IPS-20b (cell line): ENCODE measurements around the gene CNOT4.

Experiments
- H3K27ac ChIP-seq: one replicate; pipeline ENCODE4 v1.5.1; 2013; ENCODE audit warnings: low read length
- H3K27me3 ChIP-seq: 2 replicates; pipeline ENCODE4 v1.6.1; 2013; ENCODE audit warnings: mild to moderate bottlenecking, low read length, inconsistent platforms; ENCODE audit not compliant: insufficient read depth
- H3K36me3 ChIP-seq: 2 replicates; pipeline ENCODE4 v1.6.1; 2013; ENCODE audit warnings: low read depth, mild to moderate bottlenecking, inconsistent platforms, low read length, moderate library complexity; ENCODE audit not compliant: insufficient read depth
- H3K4me1 ChIP-seq: 2 replicates; pipeline ENCODE4 v1.6.1; 2013; ENCODE audit warnings: mild to moderate bottlenecking, control low read depth, inconsistent platforms, low read length, moderate library complexity; ENCODE audit not compliant: insufficient read depth
- H3K4me3 ChIP-seq: 2 replicates; pipeline ENCODE4 v1.5.1; 2013; ENCODE audit warnings: mild to moderate bottlenecking, low read length, inconsistent platforms
- H3K9ac ChIP-seq: 2 replicates; pipeline ENCODE4 v1.6.1; 2013; ENCODE audit warnings: low read depth, mild to moderate bottlenecking, inconsistent platforms, low read length, moderate library complexity
- H3K9me3 ChIP-seq: 2 replicates; pipeline ENCODE4 v1.6.1; 2013; ENCODE audit warnings: mild to moderate bottlenecking, low read depth, low read length, inconsistent platforms; ENCODE audit not compliant: insufficient read depth

The CNOT4 gene

GRCh38 chr7:135420786-135421185 is 89.1 kb downstream of the CNOT4 start:
- H3K9ac ChIP-seq = no peak overlapping the region
- H3K9me3 ChIP-seq = no peaks in the 10 kb centered on the region
- peaks cover 9% of the 10 kb centered on the region for H3K4me1 ChIP-seq
- no peaks in the 10 kb centered on the region for H3K27me3 ChIP-seq
- H3K27ac ChIP-seq = no peak overlapping the region
- no peak overlapping the region for H3K4me3 ChIP-seq
- peaks cover 4% of the 10 kb centered on the region; the same call in 1 of the 2 replicates for H3K36me3 ChIP-seq

GRCh38 chr7:135416431-135416830 is 93.5 kb downstream of the CNOT4 start:
- Histone ChIP-seq H3K27me3 (no peaks in the 10 kb centered on the region), H3K36me3 (peaks cover 4% of the 10 kb centered on the region; the same call in 1 of the 2 replicates), H3K9me3 (no peaks in the 10 kb centered on the region), H3K9ac (no peak overlapping the region), H3K4me3 (no peak overlapping the region), H3K4me1 (peaks cover 4% of the 10 kb centered on the region), H3K27ac (no peak overlapping the region)

- H3K9ac ChIP-seq = no peak overlapping the region
- no peaks in the 10 kb centered on the region for H3K4me1 ChIP-seq
- H3K36me3 ChIP-seq = peaks cover 6% of the 10 kb centered on the region; the same call in 1 of the 2 replicates
- no peak overlapping the region for H3K4me3 ChIP-seq
- H3K9me3 ChIP-seq = no peaks in the 10 kb centered on the region
- no peak overlapping the region for H3K27ac ChIP-seq
- no peaks in the 10 kb centered on the region for H3K27me3 ChIP-seq
Measured at GRCh38 chr7:135414850-135415439, 95.0 kb downstream of the CNOT4 start.

- H3K9me3 ChIP-seq = no peaks in the 10 kb centered on the region
- H3K9ac ChIP-seq = no peak overlapping the region
- peaks cover 8% of the 10 kb centered on the region; the same call in 1 of the 2 replicates for H3K36me3 ChIP-seq
- no peaks in the 10 kb centered on the region for H3K4me1 ChIP-seq
- H3K4me3 ChIP-seq = no peak overlapping the region
- H3K27ac ChIP-seq = no peak overlapping the region
- no peaks in the 10 kb centered on the region for H3K27me3 ChIP-seq
Measured at GRCh38 chr7:135414208-135414607, 95.7 kb downstream of the CNOT4 start.

- Histone ChIP-seq H3K36me3 (0 out of 2 replicates have a peak, but pooled peaks cover 3% of the 10 kb centered on the region), H3K4me3 (no peak overlapping the region), H3K27me3 (no peaks in the 10 kb centered on the region), H3K27ac (no peak overlapping the region), H3K4me1 (no peaks in the 10 kb centered on the region), H3K9me3 (no peaks in the 10 kb centered on the region), H3K9ac (no peak overlapping the region)
Measured at GRCh38 chr7:135411098-135411497, 98.8 kb downstream of the CNOT4 start.

- no peak overlapping the region for H3K9ac ChIP-seq
- H3K9me3 ChIP-seq = no peaks in the 10 kb centered on the region
- no peak overlapping the region for H3K4me3 ChIP-seq
- 0 out of 2 replicates have a peak, but pooled peaks cover 3% of the 10 kb centered on the region for H3K36me3 ChIP-seq
- no peaks in the 10 kb centered on the region for H3K27me3 ChIP-seq
- H3K27ac ChIP-seq = no peak overlapping the region
- H3K4me1 ChIP-seq = no peaks in the 10 kb centered on the region
Measured at GRCh38 chr7:135410543-135410942, 99.4 kb downstream of the CNOT4 start.

GRCh38 chr7:135409845-135410542 is 99.9 kb downstream of the CNOT4 start:
- H3K9me3 ChIP-seq = no peaks in the 10 kb centered on the region
- H3K4me1 ChIP-seq = no peaks in the 10 kb centered on the region
- H3K27ac ChIP-seq = no peak overlapping the region
- H3K4me3 ChIP-seq = no peak overlapping the region
- 0 out of 2 replicates have a peak, but pooled peaks cover 3% of the 10 kb centered on the region for H3K36me3 ChIP-seq
- no peak overlapping the region for H3K9ac ChIP-seq
- no peaks in the 10 kb centered on the region for H3K27me3 ChIP-seq

GRCh38 chr7:135407884-135408283 is 102.0 kb downstream of the CNOT4 start:
- Histone ChIP-seq H3K27me3 (no peaks in the 10 kb centered on the region), H3K27ac (no peak overlapping the region), H3K9me3 (no peaks in the 10 kb centered on the region), H3K4me1 (no peaks in the 10 kb centered on the region), H3K9ac (no peak overlapping the region), H3K36me3 (0 out of 2 replicates have a peak, but pooled peaks cover 3% of the 10 kb centered on the region), H3K4me3 (no peak overlapping the region)

GRCh38 chr7:135406918-135407317 is 103.0 kb downstream of the CNOT4 start:
- H3K36me3 ChIP-seq = 0 out of 2 replicates have a peak, but pooled peaks cover 3% of the 10 kb centered on the region
- H3K9ac ChIP-seq = no peak overlapping the region
- H3K27me3 ChIP-seq = no peaks in the 10 kb centered on the region
- H3K4me1 ChIP-seq = no peaks in the 10 kb centered on the region
- no peak overlapping the region for H3K27ac ChIP-seq
- no peaks in the 10 kb centered on the region for H3K9me3 ChIP-seq
- no peak overlapping the region for H3K4me3 ChIP-seq

GRCh38 chr7:135405969-135406368 is 103.9 kb downstream of the CNOT4 start:
- no peak overlapping the region for H3K4me3 ChIP-seq
- H3K9ac ChIP-seq = no peak overlapping the region
- H3K36me3 ChIP-seq = 0 out of 2 replicates have a peak, but pooled peaks cover 3% of the 10 kb centered on the region
- no peaks in the 10 kb centered on the region for H3K27me3 ChIP-seq
- no peaks in the 10 kb centered on the region for H3K9me3 ChIP-seq
- no peak overlapping the region for H3K27ac ChIP-seq
- H3K4me1 ChIP-seq = no peaks in the 10 kb centered on the region

- no peak overlapping the region for H3K9ac ChIP-seq
- H3K36me3 ChIP-seq = no peaks in the 10 kb centered on the region
- no peaks in the 10 kb centered on the region for H3K9me3 ChIP-seq
- no peaks in the 10 kb centered on the region for H3K4me1 ChIP-seq
- H3K27ac ChIP-seq = no peak overlapping the region
- H3K4me3 ChIP-seq = no peak overlapping the region
- no peaks in the 10 kb centered on the region for H3K27me3 ChIP-seq
Measured at GRCh38 chr7:135403302-135403701, 106.6 kb downstream of the CNOT4 start.

GRCh38 chr7:135397689-135398088 is 112.2 kb downstream of the CNOT4 start:
- H3K36me3 ChIP-seq = peaks cover 18% of the 10 kb centered on the region
- no peak overlapping the region for H3K27ac ChIP-seq
- no peak overlapping the region for H3K4me3 ChIP-seq
- H3K27me3 ChIP-seq = no peaks in the 10 kb centered on the region
- H3K4me1 ChIP-seq = no peaks in the 10 kb centered on the region
- no peak overlapping the region for H3K9ac ChIP-seq
- H3K9me3 ChIP-seq = no peaks in the 10 kb centered on the region
